Loucy (cell line): ENCODE data around the gene PKDREJ.
A peak's percentile ranks its signal among the peaks of the same experiment; 100 is the strongest.

Source experiments
- H2AFZ ChIP-seq: fragments of 200-600 bp; sonication (generic); 2 replicates; pipeline ENCODE4 v1.6.0; 2016; ENCODE audit warnings: antibody characterized with exemption, mild to moderate bottlenecking, low read length, moderate library complexity
- H3F3A ChIP-seq: fragments of 200-600 bp; 2 replicates; pipeline ENCODE4 v1.6.0; 2016; ENCODE audit warnings: antibody characterized with exemption, low read depth, mild to moderate bottlenecking
- H3K27me3 ChIP-seq: fragments of 200-600 bp; sonication (generic); 2 replicates; pipeline ENCODE4 v1.6.1; 2014; ENCODE audit warnings: low read length, mild to moderate bottlenecking; ENCODE audit not compliant: insufficient read depth, poor library complexity, severe bottlenecking
- H3K36me3 ChIP-seq: fragments of 200-600 bp; sonication (generic); 2 replicates; pipeline ENCODE4 v1.6.1; 2016; ENCODE audit warnings: low read length; ENCODE audit not compliant: insufficient read depth
- H3K4me1 ChIP-seq: fragments of 200-600 bp; sonication (generic); 2 replicates; pipeline ENCODE4 v1.5.1; 2014; ENCODE audit warnings: low read length, mild to moderate bottlenecking; ENCODE audit not compliant: insufficient read depth, poor library complexity, severe bottlenecking
- H3K4me2 ChIP-seq: fragments of 200-600 bp; sonication (generic); 2 replicates; pipeline ENCODE4 v1.6.0; 2014; ENCODE audit warnings: antibody characterized with exemption, low read length, low read depth, mild to moderate bottlenecking; ENCODE audit not compliant: poor library complexity, severe bottlenecking
- H3K4me3 ChIP-seq: fragments of 200-600 bp; sonication (generic); 2 replicates; pipeline ENCODE4 v1.5.1; 2014; ENCODE audit warnings: low read length, mild to moderate bottlenecking, mixed read lengths; ENCODE audit not compliant: poor library complexity, severe bottlenecking
- H3K79me2 ChIP-seq: fragments of 200-600 bp; sonication (generic); 2 replicates; pipeline ENCODE4 v1.6.1; 2014; ENCODE audit warnings: low read length; ENCODE audit not compliant: insufficient read depth
- H3K9ac ChIP-seq: fragments of 200-600 bp; sonication (generic); 2 replicates; pipeline ENCODE4 v1.6.0; 2014; ENCODE audit warnings: mild to moderate bottlenecking, low read depth, low read length, moderate library complexity; ENCODE audit not compliant: poor library complexity, severe bottlenecking
- H3K9me2 ChIP-seq: fragments of 200-600 bp; sonication (generic); replicated peaks from 2 replicates; pipeline ENCODE4 v1.6.1; 2016; ENCODE audit warnings: low read depth, low read length, mixed read lengths
- H3K9me3 ChIP-seq: fragments of 200-600 bp; sonication (generic); 2 replicates; pipeline ENCODE4 v1.6.1; 2014; ENCODE audit warnings: mild to moderate bottlenecking, antibody characterized with exemption, low read length, low read depth; ENCODE audit not compliant: insufficient read depth
- H4K20me1 ChIP-seq: fragments of 200-600 bp; sonication (generic); 2 replicates; pipeline ENCODE4 v1.6.0; 2014; ENCODE audit warnings: antibody characterized with exemption, low read length, mild to moderate bottlenecking; ENCODE audit not compliant: insufficient read depth, poor library complexity, severe bottlenecking
- CTCF ChIP-seq: fragments of 200-600 bp; sonication (generic); conservative IDR thresholded peaks from 2 replicates; pipeline ENCODE4 v1.5.1; 2014; ENCODE audit warnings: mild to moderate bottlenecking, antibody characterized with exemption, low read length
- EZH2phosphoT487 ChIP-seq: fragments of 200-600 bp; IDR thresholded peaks from 2 replicates; pipeline ENCODE4 v1.6.1; 2018; ENCODE audit warnings: antibody characterized with exemption, mild to moderate bottlenecking, moderate library complexity, borderline replicate concordance

PKDREJ gene

GRCh38 chr22:46275455-46276122 is 12.4 kb upstream of the PKDREJ start:
- peaks cover 28% of the 10 kb centered on the region; the same call in 1 of the 2 replicates for H3K36me3 ChIP-seq
- H2AFZ ChIP-seq, result no peak overlapping the region; the same call in 1 of the 2 replicates
- H3K9ac ChIP-seq, result no peak overlapping the region
- no peak for TF ChIP-seq CTCF
- TF ChIP-seq EZH2phosphoT487, result no peak
- H3K27me3 ChIP-seq, result no peaks in the 10 kb centered on the region
- H4K20me1 ChIP-seq, result no peaks in the 10 kb centered on the region
- no peaks in the 10 kb centered on the region for H3F3A ChIP-seq
- H3K4me3 ChIP-seq, result no peak overlapping the region
- H3K9me2 ChIP-seq, result no peaks in the 10 kb centered on the region
- peak overlapping the region; percentile 8 for H3K4me2 ChIP-seq
- H3K79me2 ChIP-seq, result peaks cover 7% of the 10 kb centered on the region; the same call in 1 of the 2 replicates
- H3K4me1 ChIP-seq, result peaks cover 6% of the 10 kb centered on the region
- no peaks in the 10 kb centered on the region for H3K9me3 ChIP-seq

DNA sequence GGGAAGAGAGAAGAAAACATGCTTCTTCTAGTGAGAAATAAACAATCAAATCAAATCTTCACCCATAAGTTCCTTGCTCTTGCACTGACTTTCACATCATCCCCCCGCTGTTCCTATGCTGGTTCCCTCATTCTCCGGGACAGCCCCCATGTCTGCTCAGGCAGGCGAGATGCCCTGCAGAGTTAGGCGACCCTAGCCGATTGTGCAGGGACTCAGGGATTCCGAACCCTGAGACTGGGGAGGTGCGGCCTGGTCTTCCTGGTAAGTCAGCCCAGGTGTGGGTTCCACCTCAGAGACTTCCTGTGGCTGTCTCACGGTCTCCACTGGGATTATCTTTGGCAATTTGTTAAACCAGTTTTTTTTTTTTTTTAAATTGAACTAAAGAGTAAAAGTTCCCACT is 11.2 kb upstream of the PKDREJ start:
- Histone ChIP-seq H3K36me3 (peaks cover 21% of the 10 kb centered on the region; the same call in 1 of the 2 replicates), H3K4me1 (peaks cover 16% of the 10 kb centered on the region), H3K27me3 (no peaks in the 10 kb centered on the region), H4K20me1 (no peaks in the 10 kb centered on the region), H3K9me3 (no peaks in the 10 kb centered on the region), H3K4me3 (no peak overlapping the region), H3K9me2 (no peaks in the 10 kb centered on the region), H3K4me2 (no peak overlapping the region), H2AFZ (no peak overlapping the region), H3F3A (no peaks in the 10 kb centered on the region), H3K9ac (no peak overlapping the region), H3K79me2 (peaks cover 16% of the 10 kb centered on the region)
- TF ChIP-seq EZH2phosphoT487, result no peak

GRCh38 chr22:46273432-46274148 is 10.4 kb upstream of the PKDREJ start:
- Histone ChIP-seq H3K79me2 (peaks cover 24% of the 10 kb centered on the region), H4K20me1 (no peaks in the 10 kb centered on the region), H3K4me2 (no peak overlapping the region), H3K4me1 (peaks cover 22% of the 10 kb centered on the region), H2AFZ (no peak overlapping the region), H3K36me3 (peaks cover 14% of the 10 kb centered on the region; the same call in 1 of the 2 replicates), H3K27me3 (no peaks in the 10 kb centered on the region), H3K9me3 (no peaks in the 10 kb centered on the region), H3K9me2 (no peaks in the 10 kb centered on the region), H3F3A (no peaks in the 10 kb centered on the region), H3K4me3 (no peak overlapping the region), H3K9ac (no peak overlapping the region)
- TF ChIP-seq EZH2phosphoT487 (no peak), CTCF (no peak)
